HG03520 (cell line): Measurements from ENCODE around the gene TMEM269.
"Not testable (repeated sequence)": the region's sequence is repeated elsewhere in the genome, so short reads cannot be mapped to it uniquely, and the experiment has no call there.

Source experiments
- ATAC-seq: cut with Tn5 transposase; IDR thresholded peaks from one replicate; pipeline ENCODE4 v1.9.1; 2021; ENCODE audit warnings: mild to moderate bottlenecking, moderate library complexity; ENCODE audit not compliant: unreplicated experiment

TMEM269 gene

GRCh38 chr1:42747125-42747524 is 37.7 kb upstream of the TMEM269 start:
- no peak for ATAC-seq

- ATAC-seq, result no peak
Observed at GRCh38 chr1:42748021-42748420, 36.8 kb upstream of the TMEM269 start.

GRCh38 chr1:42748461-42749410 is 36.1 kb upstream of the TMEM269 start:
- no peak for ATAC-seq

- ATAC-seq, result no peak
Observed at GRCh38 chr1:42750041-42750440, 34.8 kb upstream of the TMEM269 start.

- not testable (repeated sequence) for ATAC-seq
Observed at GRCh38 chr1:42751511-42752070, 33.2 kb upstream of the TMEM269 start.

- ATAC-seq, result no peak
Observed at GRCh38 chr1:42752284-42752683, 32.5 kb upstream of the TMEM269 start.

- ATAC-seq, result no peak
Observed at GRCh38 chr1:42753070-42753469, 31.7 kb upstream of the TMEM269 start.

GRCh38 chr1:42756956-42757891 is 27.6 kb upstream of the TMEM269 start:
- ATAC-seq, result no peak

GRCh38 chr1:42757892-42758275 is 26.9 kb upstream of the TMEM269 start:
- no peak for ATAC-seq

- no peak for ATAC-seq
Observed at GRCh38 chr1:42758641-42759040, 26.1 kb upstream of the TMEM269 start.

- ATAC-seq, result no peak
Observed at GRCh38 chr1:42759114-42759513, 25.7 kb upstream of the TMEM269 start.

GRCh38 chr1:42761567-42761966 is 23.2 kb upstream of the TMEM269 start:
- ATAC-seq, result no peak

GRCh38 chr1:42762269-42762668 is 22.5 kb upstream of the TMEM269 start:
- ATAC-seq, result no peak

GRCh38 chr1:42765269-42765668 is 19.5 kb upstream of the TMEM269 start:
- ATAC-seq, result no peak

- ATAC-seq, result peak; percentile 21
Observed at GRCh38 chr1:42765832-42766740, 18.7 kb upstream of the TMEM269 start.

- peak; percentile 89 for ATAC-seq
Observed at GRCh38 chr1:42766741-42767509, 17.9 kb upstream of the TMEM269 start, which contains the start of the genes C1orf50 and P3H1. Gene C1orf50 (plus strand): TSS chr1:42767249. CDS start chr1:42767312, 63 bp downstream. Gene P3H1 (minus strand): TSS chr1:42767028. CDS start chr1:42766971, 57 bp downstream.

GRCh38 chr1:42767510-42768000 is 17.2 kb upstream of the TMEM269 start:
- peak; percentile 6 for ATAC-seq

- ATAC-seq, result no peak
Observed at GRCh38 chr1:42768172-42768571, 16.6 kb upstream of the TMEM269 start.

GRCh38 chr1:42769811-42770210 is 15.0 kb upstream of the TMEM269 start:
- no peak for ATAC-seq
